KMS-11 (cell line): ENCODE data around the gene PDE3A.

ENCODE experiments used
- H2AFZ ChIP-seq: fragments of 200-600 bp; sonication (generic); 2 replicates; pipeline ENCODE4 v1.6.1; 2016; ENCODE audit warnings: antibody characterized with exemption, mixed run types, low read depth
- H3K27ac ChIP-seq: fragments of 200-600 bp; sonication (generic); 2 replicates; pipeline ENCODE4 v1.6.1; 2016; ENCODE audit warnings: mild to moderate bottlenecking, mixed run types
- H3K27me3 ChIP-seq: fragments of 200-600 bp; sonication (generic); 2 replicates; pipeline ENCODE4 v1.6.1; 2017; ENCODE audit warnings: mild to moderate bottlenecking, low read depth, mixed run types, moderate library complexity; ENCODE audit not compliant: insufficient read depth
- H3K36me3 ChIP-seq: fragments of 200-600 bp; sonication (generic); 2 replicates; pipeline ENCODE4 v1.6.1; 2017; ENCODE audit warnings: mild to moderate bottlenecking, mixed run types; ENCODE audit not compliant: insufficient read depth
- H3K4me1 ChIP-seq: fragments of 200-600 bp; sonication (generic); 2 replicates; pipeline ENCODE4 v1.6.1; 2016; ENCODE audit warnings: mild to moderate bottlenecking, low read depth, mixed run types; ENCODE audit not compliant: poor library complexity, severe bottlenecking
- H3K4me2 ChIP-seq: fragments of 200-600 bp; sonication (generic); 2 replicates; pipeline ENCODE4 v1.7.0; 2016; ENCODE audit warnings: mild to moderate bottlenecking, mixed run types
- H3K4me3 ChIP-seq: fragments of 200-600 bp; sonication (generic); IDR thresholded peaks from 2 replicates; pipeline ENCODE4 v1.6.1; 2017; ENCODE audit warnings: low read depth, low read length, mixed read lengths; ENCODE audit not compliant: insufficient read depth
- H3K79me2 ChIP-seq: fragments of 200-600 bp; sonication (generic); 2 replicates; pipeline ENCODE4 v1.6.1; 2016; ENCODE audit warnings: low read depth, mixed run types; ENCODE audit not compliant: insufficient read depth
- H3K9ac ChIP-seq: fragments of 200-600 bp; sonication (generic); 2 replicates; pipeline ENCODE4 v1.6.1; 2016; ENCODE audit warnings: mild to moderate bottlenecking, mixed run types
- H4K20me1 ChIP-seq: fragments of 200-600 bp; sonication (generic); 2 replicates; pipeline ENCODE4 v1.6.1; 2016; ENCODE audit warnings: mild to moderate bottlenecking, mixed run types; ENCODE audit not compliant: insufficient read depth
- CTCF ChIP-seq: fragments of 200-600 bp; sonication (generic); conservative IDR thresholded peaks from 2 replicates; pipeline ENCODE4 v1.6.1; 2017; ENCODE audit warnings: low read depth, mild to moderate bottlenecking, antibody characterized with exemption, low read length, moderate library complexity, mixed read lengths

PDE3A gene

DNA sequence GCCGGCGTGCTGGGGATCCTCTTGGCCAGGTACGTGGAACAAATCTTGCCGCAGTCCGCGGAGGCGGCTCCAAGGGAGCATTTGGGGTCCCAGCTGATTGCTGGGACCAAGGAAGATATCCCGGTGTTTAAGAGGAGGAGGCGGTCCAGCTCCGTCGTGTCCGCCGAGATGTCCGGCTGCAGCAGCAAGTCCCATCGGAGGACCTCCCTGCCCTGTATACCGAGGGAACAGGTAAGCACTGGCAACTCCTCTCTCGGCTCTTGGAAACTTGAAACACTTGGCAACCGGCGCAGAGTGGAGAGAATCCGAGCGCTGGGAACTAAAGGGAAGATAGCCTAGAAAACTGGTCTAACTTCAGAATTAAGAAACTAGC lies 1.7 kb downstream of the PDE3A start:
- Histone ChIP-seq H4K20me1 (no peaks in the 10 kb centered on the region), H3K4me3 (no peak overlapping the region), H3K4me1 (no peaks in the 10 kb centered on the region), H3K36me3 (no peaks in the 10 kb centered on the region), H3K79me2 (no peaks in the 10 kb centered on the region), H3K4me2 (no peak overlapping the region), H3K9ac (no peak overlapping the region), H3K27me3 (no peaks in the 10 kb centered on the region), H3K27ac (no peak overlapping the region), H2AFZ (no peak overlapping the region)
- TF ChIP-seq CTCF = no peak

DNA sequence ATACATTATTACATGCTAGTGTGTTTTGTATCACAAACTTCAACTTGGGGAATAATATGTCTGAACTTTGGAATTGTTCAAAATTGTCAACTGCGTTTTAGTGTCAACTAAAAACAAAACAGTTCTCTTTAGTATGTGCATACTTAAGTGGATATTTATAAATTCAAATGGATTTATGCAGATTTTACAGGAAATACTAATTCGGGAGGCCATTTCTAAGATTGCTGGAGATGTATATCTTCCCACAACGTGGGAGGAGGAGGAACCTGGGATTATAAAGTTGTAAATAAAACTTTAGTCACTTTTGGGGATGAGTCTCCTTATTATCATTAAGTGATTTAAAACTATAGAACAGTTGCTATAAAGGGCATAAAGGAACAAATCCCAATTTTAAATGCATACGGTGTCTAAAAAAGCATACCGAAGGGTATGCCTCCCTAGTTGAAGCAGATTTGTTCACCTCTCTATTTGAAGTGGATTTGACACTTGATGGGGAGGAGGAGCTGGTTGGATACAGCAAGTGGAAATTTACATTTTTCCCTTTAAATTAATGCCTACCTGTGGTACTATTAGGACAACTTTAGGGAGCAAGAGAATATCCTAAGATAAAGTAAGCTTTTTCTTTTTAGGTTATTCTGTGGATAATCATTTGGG lies 2.7 kb downstream of the PDE3A start:
- H3K27ac ChIP-seq = no peak overlapping the region
- H3K9ac ChIP-seq = no peak overlapping the region
- TF ChIP-seq CTCF = no peak
- H3K4me2 ChIP-seq = no peak overlapping the region
- H3K79me2 ChIP-seq = no peaks in the 10 kb centered on the region
- no peaks in the 10 kb centered on the region for H4K20me1 ChIP-seq
- H3K36me3 ChIP-seq = no peaks in the 10 kb centered on the region
- H2AFZ ChIP-seq = no peak overlapping the region
- H3K4me3 ChIP-seq = no peak overlapping the region
- H3K4me1 ChIP-seq = no peaks in the 10 kb centered on the region
- H3K27me3 ChIP-seq = no peaks in the 10 kb centered on the region

DNA sequence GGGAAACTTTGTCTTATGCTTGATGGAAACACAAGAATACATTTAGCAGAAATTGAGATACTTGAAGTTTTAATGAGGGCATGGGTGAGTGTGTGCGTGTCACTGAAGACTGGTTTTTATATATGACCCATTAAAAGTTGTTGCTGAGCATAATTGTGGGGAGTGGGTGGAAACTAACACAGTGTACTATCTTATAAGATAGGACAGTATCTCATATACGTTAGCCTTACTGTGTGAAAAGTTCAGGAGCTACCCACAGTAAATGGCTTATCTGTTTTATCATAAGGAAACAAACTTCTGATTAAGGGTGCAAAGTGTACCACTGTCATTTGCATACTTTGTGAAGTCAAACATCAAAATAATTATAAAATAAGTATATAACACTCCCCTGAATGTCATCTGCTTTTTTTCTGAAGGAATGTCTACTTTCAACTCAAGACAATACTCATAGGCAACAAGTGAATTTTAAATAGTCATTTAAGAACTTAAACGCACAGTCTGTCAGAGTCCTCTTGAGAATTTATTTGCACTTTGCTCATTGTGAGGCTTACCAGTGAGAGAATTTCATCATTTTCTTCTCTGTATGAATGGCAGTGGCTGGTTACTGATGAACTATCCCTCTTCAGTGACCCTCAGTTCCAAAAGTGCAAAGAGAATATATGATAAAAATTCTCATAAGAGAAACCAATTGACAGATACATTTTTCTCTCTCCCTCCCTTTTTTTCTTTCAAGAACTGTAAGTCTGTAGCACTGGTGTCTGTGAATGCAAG lies 4.2 kb downstream of the PDE3A start:
- Histone ChIP-seq H3K36me3 (no peaks in the 10 kb centered on the region), H3K27me3 (no peaks in the 10 kb centered on the region), H3K27ac (no peak overlapping the region), H2AFZ (no peak overlapping the region), H3K9ac (no peak overlapping the region), H3K4me3 (no peak overlapping the region), H3K4me1 (no peaks in the 10 kb centered on the region), H4K20me1 (no peaks in the 10 kb centered on the region), H3K4me2 (no peak overlapping the region), H3K79me2 (no peaks in the 10 kb centered on the region)
- no peak for TF ChIP-seq CTCF

GRCh38 chr12:20374795-20375194 lies 6.5 kb downstream of the PDE3A start:
- Histone ChIP-seq H3K4me3 (no peak overlapping the region), H3K4me1 (no peaks in the 10 kb centered on the region), H3K4me2 (no peak overlapping the region), H4K20me1 (no peaks in the 10 kb centered on the region), H3K27ac (no peak overlapping the region), H3K79me2 (no peaks in the 10 kb centered on the region), H2AFZ (no peak overlapping the region), H3K27me3 (no peaks in the 10 kb centered on the region), H3K9ac (no peak overlapping the region), H3K36me3 (no peaks in the 10 kb centered on the region)
- TF ChIP-seq CTCF = no peak
